HAP-1 (cell line): ENCODE data around the gene TBX1.
A peak's percentile ranks its signal among the peaks of the same experiment; 100 is the strongest.
"Not testable (repeated sequence)": the region's sequence is repeated elsewhere in the genome, so short reads cannot be mapped to it uniquely, and the experiment has no call there.

Experiments used
- DNase-seq, 2 experiments: peaks; one replicate each; pipeline ENCODE4 v3.0.0-alpha.2; 2016 to 2020; ENCODE audit warnings: low spot score in 2 of 2
- H3K27me3 ChIP-seq: fragments of 250-450 bp; sonication (Bioruptor Pico); 2 replicates; pipeline ENCODE4 v1.5.1; 2020; ENCODE audit warnings: low read depth, mild to moderate bottlenecking, moderate library complexity
- H3K36me3 ChIP-seq: fragments of 250-450 bp; sonication (Bioruptor Pico); replicated peaks from 2 replicates; pipeline ENCODE4 v1.5.1; 2020; ENCODE audit warnings: mild to moderate bottlenecking
- H3K4me1 ChIP-seq: fragments of 250-450 bp; sonication (Bioruptor Pico); 2 replicates; pipeline ENCODE4 v1.5.1; 2020; ENCODE audit warnings: mild to moderate bottlenecking
- H3K4me3 ChIP-seq: fragments of 250-450 bp; sonication (Bioruptor Pico); 2 replicates; pipeline ENCODE4 v1.5.1; 2020; ENCODE audit warnings: mild to moderate bottlenecking, moderate library complexity
- H3K9me3 ChIP-seq: fragments of 250-450 bp; sonication (Bioruptor Pico); 2 replicates; pipeline ENCODE4 v1.5.1; 2020; ENCODE audit warnings: mild to moderate bottlenecking, moderate library complexity
- in situ Hi-C: fragments of 300-500 bp; cut with MboI; formaldehyde crosslinking; loops from 3 replicates; pipeline ENCODE4 v1.14.3; 2020; ENCODE audit warnings: low sequenced_read_pairs, inconsistent platforms, mixed read lengths

The TBX1 gene

GRCh38 chr22:19719488-19720021 is 41.0 kb upstream of the TBX1 start:
- peaks cover 19% of the 10 kb centered on the region for H3K36me3 ChIP-seq
- in situ Hi-C loops: no loop called here
- H3K4me1 ChIP-seq: peaks cover 14% of the 10 kb centered on the region
- no peaks in the 10 kb centered on the region for H3K9me3 ChIP-seq
- DNase-seq: no peak
- peak overlapping the region; percentile 40 for H3K4me3 ChIP-seq
- peaks cover 3% of the 10 kb centered on the region for H3K27me3 ChIP-seq

- no peak for DNase-seq
- H3K4me1 ChIP-seq: peaks cover 10% of the 10 kb centered on the region
- in situ Hi-C loops: no loop called here
- H3K27me3 ChIP-seq: peaks cover 6% of the 10 kb centered on the region
- peaks cover 19% of the 10 kb centered on the region for H3K36me3 ChIP-seq
- H3K4me3 ChIP-seq: no peak overlapping the region
- H3K9me3 ChIP-seq: no peaks in the 10 kb centered on the region
These were observed 40.3 kb upstream of the TBX1 start for GRCh38 chr22:19720150-19720827.

- Histone ChIP-seq H3K27me3 (peaks cover 6% of the 10 kb centered on the region), H3K4me1 (peaks cover 10% of the 10 kb centered on the region), H3K4me3 (no peak overlapping the region), H3K9me3 (no peaks in the 10 kb centered on the region), H3K36me3 (peaks cover 19% of the 10 kb centered on the region)
- in situ Hi-C loops: no loop called here
- no peak for DNase-seq
These were observed 39.6 kb upstream of the TBX1 start for GRCh38 chr22:19720999-19721329.

GRCh38 chr22:19721330-19722177 is 39.0 kb upstream of the TBX1 start:
- Histone ChIP-seq H3K9me3 (no peaks in the 10 kb centered on the region), H3K36me3 (peaks cover 19% of the 10 kb centered on the region), H3K27me3 (peaks cover 6% of the 10 kb centered on the region), H3K4me3 (no peak overlapping the region), H3K4me1 (peaks cover 10% of the 10 kb centered on the region)
- DNase-seq: no peak
- in situ Hi-C loops: no loop called here

GRCh38 chr22:19722178-19722981 is 38.2 kb upstream of the TBX1 start:
- Histone ChIP-seq H3K4me1 (peaks cover 10% of the 10 kb centered on the region), H3K4me3 (no peak overlapping the region), H3K36me3 (peaks cover 19% of the 10 kb centered on the region), H3K9me3 (no peaks in the 10 kb centered on the region), H3K27me3 (peaks cover 6% of the 10 kb centered on the region)
- in situ Hi-C loops: no loop called here
- no peak for DNase-seq

GRCh38 chr22:19722982-19723231 is 37.7 kb upstream of the TBX1 start:
- H3K27me3 ChIP-seq: peaks cover 9% of the 10 kb centered on the region
- H3K4me3 ChIP-seq: no peak overlapping the region

GRCh38 chr22:19723232-19723982 is 37.2 kb upstream of the TBX1 start, which contains the start of gene GP1BB:
GP1BB (plus strand) TSS chr22:19723539; CDS start chr22:19723570, 31 bp downstream.
- DNase-seq: peak in 1 of 2 experiments; percentile 49
- Histone ChIP-seq H3K36me3 (peaks cover 19% of the 10 kb centered on the region), H3K4me1 (peaks cover 6% of the 10 kb centered on the region), H3K9me3 (no peaks in the 10 kb centered on the region), H3K27me3 (peaks cover 14% of the 10 kb centered on the region), H3K4me3 (no peak within 1 kb of the TSS; the same call in 1 of the 2 replicates)
- in situ Hi-C loops: no loop called here

More at GRCh38 chr22:19722982-19723231, 37.7 kb upstream of the TBX1 start:
- Histone ChIP-seq H3K9me3 (no peaks in the 10 kb centered on the region), H3K36me3 (peaks cover 19% of the 10 kb centered on the region), H3K4me1 (peaks cover 6% of the 10 kb centered on the region)
- DNase-seq: no peak
- in situ Hi-C loops: no loop called here

GRCh38 chr22:19723983-19724827 is 36.4 kb upstream of the TBX1 start:
- no peak overlapping the region; the same call in 1 of the 2 replicates for H3K4me3 ChIP-seq
- H3K27me3 ChIP-seq: peaks cover 19% of the 10 kb centered on the region
- in situ Hi-C loops: no loop called here
- peaks cover 19% of the 10 kb centered on the region for H3K36me3 ChIP-seq
- H3K9me3 ChIP-seq: no peaks in the 10 kb centered on the region
- peak; percentile 40 to 73 for DNase-seq
- H3K4me1 ChIP-seq: peaks cover 6% of the 10 kb centered on the region

GRCh38 chr22:19724927-19725661 is 35.5 kb upstream of the TBX1 start:
- Histone ChIP-seq H3K4me3 (no peak overlapping the region), H3K36me3 (peaks cover 11% of the 10 kb centered on the region), H3K9me3 (no peaks in the 10 kb centered on the region), H3K27me3 (peaks cover 19% of the 10 kb centered on the region), H3K4me1 (peaks cover 6% of the 10 kb centered on the region)
- in situ Hi-C loops: no loop called here
- DNase-seq: no peak

GRCh38 chr22:19726064-19726788 is 34.4 kb upstream of the TBX1 start:
- DNase-seq, H3K36me3 ChIP-seq, H3K9me3 ChIP-seq, in situ Hi-C loops, H3K4me3 ChIP-seq, H3K4me1 ChIP-seq: not testable (repeated sequence)
- H3K27me3 ChIP-seq: peaks cover 19% of the 10 kb centered on the region

GRCh38 chr22:19727310-19728150 is 33.0 kb upstream of the TBX1 start:
- peaks cover 19% of the 10 kb centered on the region for H3K27me3 ChIP-seq
- H3K36me3 ChIP-seq: peaks cover 4% of the 10 kb centered on the region; the same call in 1 of the 2 replicates
- no peak for DNase-seq
- no peak overlapping the region for H3K4me3 ChIP-seq
- in situ Hi-C loops: no loop called here
- H3K4me1 ChIP-seq: peaks cover 6% of the 10 kb centered on the region
- H3K9me3 ChIP-seq: no peaks in the 10 kb centered on the region; the same call in 1 of the 2 replicates
